GM18873 (cell line): ENCODE results near the gene CA14.
"Not testable (repeated sequence)": the region's sequence is repeated elsewhere in the genome, so short reads cannot be mapped to it uniquely, and the experiment has no call there.

Source experiments
- ATAC-seq: cut with Tn5 transposase; IDR thresholded peaks from one replicate; pipeline ENCODE4 v1.9.1; 2021; ENCODE audit warnings: mild to moderate bottlenecking, moderate library complexity, moderate number of reproducible peaks; ENCODE audit not compliant: unreplicated experiment, low FRiP score

The CA14 gene

DNA sequence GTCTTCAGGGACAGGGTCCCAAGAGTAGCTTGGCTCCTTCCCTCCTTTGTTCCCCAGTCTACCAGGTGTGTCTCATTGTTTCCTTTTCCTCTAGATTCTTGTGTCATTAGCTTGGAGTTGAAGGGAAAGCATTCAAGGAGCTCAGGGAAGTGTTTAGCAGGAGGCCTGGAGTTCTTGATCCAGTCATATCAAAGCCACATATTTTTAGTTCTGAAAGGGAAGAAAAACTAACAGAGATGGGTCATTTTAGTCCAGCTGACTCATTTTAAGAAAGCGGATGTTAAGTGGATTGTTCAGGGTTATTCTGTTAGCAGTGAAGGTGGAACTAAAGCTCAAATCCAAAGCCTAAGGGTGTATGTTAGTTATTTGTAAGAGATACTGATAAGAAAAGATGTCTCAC is 15.7 kb downstream of the CA14 start:
- no peak for ATAC-seq

DNA sequence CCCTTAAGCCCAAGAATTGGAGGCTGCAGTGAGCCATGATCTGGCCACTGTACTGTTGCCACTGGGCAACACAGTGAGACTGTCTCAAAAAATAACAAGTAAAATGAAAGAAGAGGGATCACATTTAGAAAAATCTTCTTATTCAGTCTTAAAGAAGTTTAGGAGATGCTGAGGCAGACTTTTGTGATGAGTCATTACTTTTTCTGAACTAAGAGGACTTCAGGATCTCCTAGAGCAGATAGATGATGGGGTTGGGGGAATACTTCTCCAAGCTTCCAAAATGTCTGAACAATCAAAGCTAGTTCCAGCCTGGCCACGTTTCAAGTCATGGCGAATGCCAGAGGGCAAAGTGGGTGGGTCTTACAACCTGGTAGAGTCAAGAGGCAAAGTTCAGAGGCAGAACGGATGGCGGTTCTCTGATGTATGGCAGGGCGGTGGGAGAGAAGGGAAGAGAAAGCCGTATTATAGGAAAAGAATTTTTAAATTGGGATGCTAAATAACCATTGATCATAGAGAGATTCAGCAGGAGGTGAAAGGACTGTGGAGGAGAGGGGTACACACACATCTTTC is 22.6 kb downstream of the CA14 start:
- ATAC-seq = no peak

DNA sequence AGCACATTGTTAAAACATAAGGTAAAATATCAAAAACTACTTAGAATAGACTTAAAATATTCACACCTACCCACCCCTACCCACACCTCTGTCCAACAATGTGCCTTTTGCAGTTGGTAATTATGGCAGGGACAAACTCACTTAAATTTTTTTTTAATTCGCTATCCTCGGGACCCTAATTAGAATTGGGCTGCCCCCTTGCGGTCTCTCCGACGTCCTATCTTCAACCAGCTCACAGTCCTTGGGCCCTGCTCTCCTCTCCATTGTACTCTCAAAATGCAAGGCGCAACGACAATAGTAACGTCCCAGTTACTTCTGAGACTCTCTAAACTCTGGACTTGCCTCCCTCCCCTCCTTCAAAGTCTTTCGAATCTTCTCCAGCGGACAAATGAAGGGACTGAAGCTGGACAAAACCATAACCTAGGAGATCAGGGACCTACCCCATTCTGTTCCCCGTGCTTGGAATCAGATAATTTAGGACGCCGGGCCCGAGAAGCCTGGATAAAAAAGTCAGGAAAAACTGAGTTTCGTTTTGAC is 23.7 kb downstream of the CA14 start:
- no peak for ATAC-seq

DNA sequence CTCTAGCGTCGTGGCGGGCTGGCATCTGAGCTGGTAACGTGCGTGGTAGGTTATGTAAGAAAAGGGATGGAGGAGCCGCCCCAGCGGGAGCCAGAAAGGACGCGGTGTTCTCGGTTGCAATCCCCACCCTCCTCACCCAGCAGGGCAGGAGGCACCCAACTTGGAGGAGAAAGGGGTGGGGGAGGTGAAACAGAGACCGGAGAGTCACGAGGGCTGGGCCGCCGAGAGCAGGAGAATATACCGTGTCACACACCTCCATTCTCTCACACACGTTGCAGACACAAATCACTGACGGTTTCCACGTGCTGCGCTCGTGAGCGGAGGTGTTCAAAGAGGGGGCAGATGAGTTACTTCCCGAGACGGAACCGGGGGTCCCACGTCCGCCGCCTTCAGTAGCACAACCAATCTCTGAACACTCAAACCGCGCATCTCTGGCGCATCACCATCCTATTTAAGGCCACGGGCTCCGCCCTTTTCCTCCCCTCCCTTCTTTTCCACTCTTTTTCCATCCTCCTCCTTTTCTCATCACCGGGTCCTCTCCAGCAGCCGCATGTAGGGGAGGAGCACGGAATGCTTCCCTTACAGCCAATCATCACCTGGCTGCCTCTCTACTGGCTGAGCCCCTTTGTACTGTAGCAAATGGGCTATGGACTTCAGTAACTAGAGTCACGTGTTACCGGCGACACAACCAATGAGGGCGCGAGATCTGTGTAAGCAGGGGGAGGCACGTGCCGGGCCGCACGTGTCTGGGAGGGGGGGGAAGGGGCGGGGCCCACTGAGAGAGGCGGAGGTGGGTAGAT is 24.4 kb downstream of the CA14 start, which contains the start of gene CIART:
CIART (plus strand) TSS at position 797 of the 800 bp plus-strand sequence. CDS start 714 bp downstream, outside the sequence.
- ATAC-seq = no peak

DNA sequence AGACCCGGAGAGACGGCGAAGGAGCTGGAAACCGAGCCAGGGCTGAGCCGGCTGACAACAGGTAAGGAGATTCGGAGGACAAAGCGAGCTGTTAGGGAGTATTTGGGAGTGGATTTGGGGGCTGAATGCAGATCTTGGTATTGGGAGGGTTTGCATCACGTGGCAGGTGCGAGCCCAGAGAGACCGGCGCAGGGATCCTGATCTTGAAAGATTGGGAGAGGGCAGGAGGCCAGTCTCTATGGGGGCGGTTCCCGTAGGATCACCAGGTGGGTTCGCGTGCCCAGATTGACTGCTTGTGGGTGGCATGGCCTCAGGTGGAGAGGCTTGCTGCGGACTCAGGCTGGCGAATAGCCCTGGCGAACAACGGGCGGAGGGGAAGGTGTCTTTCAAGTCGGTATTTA is 25.0 kb downstream of the CA14 start:
- no peak for ATAC-seq

DNA sequence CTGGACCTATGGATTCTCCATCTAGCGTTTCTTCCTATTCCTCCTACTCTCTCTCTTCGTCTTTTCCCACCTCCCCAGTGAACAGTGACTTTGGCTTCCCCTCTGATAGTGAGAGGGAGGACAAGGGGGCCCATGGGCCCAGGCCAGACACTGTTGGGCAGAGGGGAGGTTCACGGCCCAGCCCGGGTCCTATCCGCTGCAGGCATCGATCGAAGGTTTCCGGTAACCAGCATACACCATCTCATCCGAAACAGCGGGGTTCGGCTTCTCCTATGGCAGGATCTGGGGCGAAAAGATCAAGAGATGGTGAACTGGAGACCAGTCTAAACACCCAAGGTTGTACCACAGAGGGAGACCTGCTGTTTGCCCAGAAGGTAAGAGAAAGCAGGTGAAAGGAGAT is 25.7 kb downstream of the CA14 start:
- ATAC-seq = no peak

DNA sequence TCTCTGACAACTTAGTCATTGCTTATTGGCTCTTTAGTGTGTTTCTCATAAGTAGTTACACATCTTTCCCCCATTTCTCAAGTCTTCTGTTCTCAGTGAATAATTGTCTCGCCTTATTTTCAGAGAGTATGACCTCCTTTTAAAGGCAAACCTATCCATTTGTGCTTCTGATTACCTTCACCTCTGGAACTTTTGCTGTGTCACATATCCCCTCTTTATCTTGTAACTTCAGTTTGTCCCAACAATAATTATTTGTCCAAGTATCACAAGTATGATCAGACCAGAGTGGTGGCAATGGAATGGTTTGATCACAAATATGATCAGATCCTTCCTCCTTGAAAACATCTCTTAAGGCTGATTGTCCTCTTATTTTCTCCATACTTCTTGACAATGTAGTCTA is 30.8 kb downstream of the CA14 start:
- ATAC-seq = no peak

DNA sequence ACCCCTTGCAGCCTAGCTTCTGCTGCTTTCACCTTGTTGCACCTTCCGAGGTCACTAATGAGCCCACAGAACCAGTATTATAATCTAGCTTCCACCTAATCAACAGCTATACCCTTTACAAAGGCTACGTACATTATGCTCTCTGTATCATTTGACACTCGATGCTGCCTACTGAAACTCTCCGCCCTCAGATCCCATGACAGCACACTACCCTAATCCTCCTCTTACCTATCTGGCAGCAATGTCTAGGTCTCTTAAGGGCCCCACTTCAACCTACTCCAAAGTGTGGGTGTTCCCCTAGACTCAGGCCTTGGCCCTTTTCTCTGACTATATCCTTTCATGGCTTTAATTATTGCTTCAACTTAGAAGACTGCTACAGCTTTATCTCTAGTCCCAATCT is 31.2 kb downstream of the CA14 start:
- ATAC-seq = no peak

DNA sequence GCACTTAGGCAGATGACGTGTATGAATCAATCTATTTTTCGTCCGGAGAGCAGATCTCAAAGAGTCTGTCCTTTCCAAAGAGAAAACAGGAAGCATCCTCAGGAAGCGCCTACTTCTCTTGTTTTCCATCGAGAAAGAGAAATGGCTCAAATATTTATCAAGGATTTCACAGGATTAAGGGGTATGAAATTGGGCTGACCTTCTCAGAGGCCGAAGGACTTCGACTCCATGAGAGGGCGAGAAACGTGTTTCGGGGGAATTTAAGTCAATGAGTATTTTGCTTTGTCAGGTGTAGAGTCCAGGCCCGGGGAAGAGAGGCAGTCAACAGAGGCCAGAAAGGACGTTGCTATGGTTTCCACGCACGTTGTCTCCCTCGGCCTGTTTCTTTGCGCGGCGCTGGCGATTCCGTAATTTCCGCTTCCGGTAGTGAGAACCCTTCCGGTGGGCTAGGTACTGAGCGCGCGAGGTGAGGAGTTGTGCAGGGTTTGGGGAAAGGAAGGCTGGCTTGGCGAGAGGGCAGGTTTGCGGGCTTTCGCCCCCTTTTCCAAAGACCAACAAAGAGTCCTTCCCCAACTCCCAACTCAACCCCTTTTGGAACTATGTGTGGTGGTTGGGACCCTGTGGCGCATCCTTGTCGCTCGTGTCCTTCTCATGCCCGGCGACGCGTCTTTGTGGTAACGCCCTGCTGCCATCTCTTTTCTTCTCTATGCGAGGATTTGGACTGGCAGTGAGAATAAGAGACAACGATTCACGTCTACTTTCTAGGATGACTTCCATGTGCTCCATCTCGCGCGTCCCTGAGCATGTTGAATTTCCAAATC is 36.1 kb downstream of the CA14 start, which contains the start of gene MRPS21:
MRPS21 (plus strand) TSS at position 429 of the 821 bp plus-strand sequence. CDS start 506 bp downstream, outside the sequence.
- peak; percentile 94 for ATAC-seq

DNA sequence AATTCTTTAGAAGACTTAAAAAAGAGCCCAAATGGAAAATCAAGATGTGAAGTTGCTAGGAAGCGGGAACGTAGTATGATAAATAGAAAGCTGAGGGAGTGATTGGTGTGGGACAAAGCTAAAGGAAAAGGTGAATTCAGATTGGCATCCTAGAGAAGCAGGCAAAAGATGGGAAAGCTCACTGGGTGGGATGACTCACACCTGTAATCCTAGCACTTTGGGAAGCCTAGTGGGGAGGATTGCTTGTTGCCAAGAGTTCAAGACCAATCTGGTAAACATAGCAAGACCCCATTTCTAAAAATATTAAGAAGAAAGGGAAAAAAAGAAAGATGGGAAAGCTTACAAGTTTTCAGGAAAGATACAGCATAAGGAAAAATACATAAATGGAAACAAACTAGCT is 37.9 kb downstream of the CA14 start:
- no peak for ATAC-seq

DNA sequence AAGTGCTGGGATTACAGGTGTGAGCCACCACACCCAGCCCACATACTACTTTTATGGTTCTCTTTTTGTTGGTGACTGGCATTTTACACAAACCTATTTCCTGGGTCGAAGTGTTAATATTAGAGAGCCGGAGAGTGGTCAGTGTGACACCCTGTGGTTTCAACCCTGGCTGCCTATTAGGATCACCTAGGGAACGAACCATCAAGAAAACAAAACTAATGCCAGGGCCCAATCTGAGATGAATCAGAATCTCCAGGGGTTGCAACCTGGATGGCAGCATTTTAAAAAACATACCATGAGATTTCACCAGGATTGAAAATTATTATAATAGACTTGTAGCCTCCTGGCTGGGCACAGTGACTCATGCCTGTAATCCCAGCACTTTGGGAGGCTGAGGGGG is 42.1 kb downstream of the CA14 start:
- ATAC-seq = no peak

DNA sequence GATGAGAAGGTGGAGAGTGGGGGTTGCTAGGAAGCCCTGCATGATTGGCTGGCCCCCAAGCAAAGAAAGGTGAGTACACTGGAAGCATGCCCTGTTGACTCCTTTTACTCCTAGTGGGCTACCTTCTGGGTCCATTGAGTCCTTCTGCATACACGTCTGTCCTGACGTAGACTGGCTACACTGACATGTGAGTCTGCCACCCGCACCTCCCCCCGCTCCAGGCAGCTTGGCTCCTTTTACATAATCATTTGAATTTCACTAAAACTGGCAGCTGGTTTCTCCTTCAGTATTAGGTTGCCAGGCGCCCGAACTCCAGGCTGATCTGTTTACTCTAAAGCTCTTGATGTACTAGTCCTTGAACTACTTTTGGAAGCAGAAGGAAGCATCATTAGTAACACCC is 44.8 kb downstream of the CA14 start:
- no peak for ATAC-seq

DNA sequence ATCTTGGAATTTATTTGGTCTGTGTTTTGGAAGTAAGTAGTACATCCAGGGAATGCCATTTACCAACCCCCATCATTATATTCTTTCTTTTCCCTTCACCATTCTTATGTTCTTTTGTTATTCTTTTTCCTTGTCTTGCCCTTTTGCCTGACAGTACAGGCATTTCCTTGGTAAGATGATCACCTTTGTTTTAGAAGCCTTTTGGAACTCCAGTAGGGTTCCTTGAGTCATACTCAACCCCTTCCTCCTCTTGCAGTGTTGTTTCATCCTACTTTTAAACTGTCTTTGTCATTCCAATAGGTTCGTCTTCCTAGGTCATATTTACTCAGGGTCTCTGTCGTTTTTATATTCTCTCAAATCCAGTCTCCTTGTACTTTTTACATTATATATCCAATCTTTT is 45.3 kb downstream of the CA14 start:
- no peak for ATAC-seq

DNA sequence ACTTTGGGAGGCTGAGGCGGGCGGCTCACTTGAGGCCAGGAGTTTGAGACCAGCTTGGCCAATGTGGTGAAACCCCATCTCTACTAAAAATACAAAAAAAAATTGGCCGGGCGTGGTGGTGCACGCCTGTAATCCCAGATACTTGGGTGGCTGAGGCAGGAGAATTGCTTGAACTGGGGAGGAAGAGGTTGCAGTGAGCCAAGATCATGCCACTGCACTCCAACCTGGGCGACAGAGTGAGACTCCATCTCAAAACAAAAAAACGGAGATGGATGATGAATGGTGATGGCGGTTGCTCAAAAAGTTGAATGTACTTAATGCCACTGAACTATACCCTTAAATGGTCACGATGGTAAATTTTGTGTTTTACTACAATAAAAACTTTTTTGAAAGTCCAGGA is 51.0 kb downstream of the CA14 start:
- ATAC-seq = not testable (repeated sequence)

DNA sequence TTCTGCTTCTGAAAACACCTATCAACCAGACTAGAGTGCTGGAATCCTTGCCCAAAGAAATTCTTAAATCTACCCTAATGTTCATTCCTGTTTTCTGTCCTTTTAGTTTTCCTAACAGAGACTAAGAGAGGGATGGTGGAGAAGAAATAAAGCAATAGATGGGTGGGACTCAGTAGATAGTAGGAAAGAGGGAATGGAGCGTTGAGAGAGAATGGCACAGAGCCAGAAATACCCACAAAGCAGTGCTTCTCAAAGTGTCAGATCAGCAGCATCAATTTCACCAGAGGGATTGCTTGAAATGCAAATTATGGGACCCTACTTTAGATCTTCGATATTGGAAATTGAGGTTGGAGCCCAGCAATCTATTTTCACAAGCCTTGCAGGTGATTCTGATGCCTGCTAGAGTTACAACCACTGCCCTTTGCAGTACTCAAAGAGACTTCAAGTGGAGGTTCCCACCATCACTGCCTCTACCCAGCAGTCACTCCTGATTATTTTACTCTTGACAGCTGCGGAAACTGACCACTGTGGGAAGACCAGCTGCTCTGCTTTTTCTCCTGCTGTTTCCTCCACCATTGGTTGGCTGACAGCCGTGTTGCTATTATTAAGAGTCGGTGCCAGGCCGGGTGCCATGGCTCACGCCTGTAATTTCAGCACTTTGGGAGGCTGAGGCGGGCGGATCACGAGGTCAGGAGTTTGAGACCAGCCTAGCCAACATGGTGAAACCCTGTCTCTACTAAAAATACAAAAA is 52.4 kb downstream of the CA14 start:
- no peak for ATAC-seq

DNA sequence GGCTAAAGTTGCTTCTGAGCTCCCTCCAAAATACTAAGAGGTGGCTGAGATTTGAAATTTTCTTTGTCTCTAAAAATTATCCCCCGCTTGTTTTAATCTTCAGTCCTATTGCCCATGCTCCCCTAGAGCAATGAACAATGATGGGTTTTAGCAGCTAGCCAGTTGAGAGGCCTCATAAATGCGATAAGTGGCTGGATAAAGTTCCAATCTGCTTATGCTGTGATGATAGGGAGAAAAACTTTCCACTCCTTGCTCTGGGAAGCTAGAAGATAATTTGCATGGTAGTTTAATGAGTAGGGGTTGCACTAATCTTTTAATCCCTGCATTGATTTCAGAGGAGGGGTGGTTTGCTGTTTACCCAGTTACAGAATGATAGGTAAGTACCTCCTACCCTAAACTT is 54.2 kb downstream of the CA14 start:
- no peak for ATAC-seq
